ENCODE measurements around the gene DCLK1. TPM values are rescaled to one million over a fixed set of nuclear protein-coding genes. Genes with fewer than 3 reads are reported as not detected.
A peak's percentile ranks its signal among the peaks of the same experiment; 100 is the strongest.

The DCLK1 gene
- total RNA-seq, 2 donors from 2014 or later, result 2.6 to 8.6 TPM

DNA sequence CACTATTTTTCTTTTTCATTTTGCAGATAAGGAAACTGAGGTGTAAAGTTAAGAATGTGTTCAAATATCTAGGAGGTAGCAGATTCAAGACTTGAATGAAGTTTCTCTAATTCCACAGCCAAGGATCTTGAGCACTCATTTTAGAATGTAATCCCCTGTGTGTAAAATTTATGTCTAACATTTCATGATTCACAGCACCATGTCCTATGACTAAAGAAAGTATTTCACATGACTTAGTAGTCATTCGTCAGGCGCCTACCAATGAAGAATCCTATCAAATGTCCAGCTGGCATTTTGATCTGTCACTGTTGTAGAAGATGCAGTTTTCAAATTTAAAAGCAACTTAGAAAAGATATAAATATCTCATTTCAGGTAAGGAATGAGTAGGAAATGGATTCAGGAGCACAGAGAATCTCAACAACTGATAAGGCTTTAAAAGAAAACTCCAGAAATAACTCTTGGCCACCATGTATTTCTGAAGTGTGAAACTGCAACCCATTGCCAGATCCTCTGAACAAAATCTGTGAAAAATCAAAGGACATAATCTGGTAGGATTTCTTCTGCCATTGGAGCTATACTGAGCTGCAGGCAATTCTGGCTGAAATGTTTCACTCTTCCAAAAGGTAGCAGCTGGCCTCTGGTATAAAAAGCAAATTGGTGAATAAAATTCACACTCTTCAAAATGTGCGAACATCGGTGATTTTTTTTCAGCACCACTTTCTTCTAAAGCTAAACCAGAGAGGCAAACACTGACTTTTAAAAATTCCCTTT, 92.2 kb downstream of the DCLK1 start:
- Histone ChIP-seq H3K4me1 (peaks cover 4% of the 10 kb centered on the region), H3K9me3 (no peaks in the 10 kb centered on the region), H3K36me3 (replicated peaks in 1 of 2; ENCODE audit: insufficient read depth in 1 of 2, low read depth in 2 of 2) (no peaks in the 10 kb centered on the region), H3K4me3 (no peak overlapping the region), H3K27me3 (no peaks in the 10 kb centered on the region), H3K27ac (no peak overlapping the region)
- 85 to 94% methylated on average over 4 of the region's 4 CpGs for WGBS, 2 donors
- no peak for DNase-seq
- intact Hi-C loops (cut with DNase I), result no loop called here
- TF ChIP-seq, protein P1, sequence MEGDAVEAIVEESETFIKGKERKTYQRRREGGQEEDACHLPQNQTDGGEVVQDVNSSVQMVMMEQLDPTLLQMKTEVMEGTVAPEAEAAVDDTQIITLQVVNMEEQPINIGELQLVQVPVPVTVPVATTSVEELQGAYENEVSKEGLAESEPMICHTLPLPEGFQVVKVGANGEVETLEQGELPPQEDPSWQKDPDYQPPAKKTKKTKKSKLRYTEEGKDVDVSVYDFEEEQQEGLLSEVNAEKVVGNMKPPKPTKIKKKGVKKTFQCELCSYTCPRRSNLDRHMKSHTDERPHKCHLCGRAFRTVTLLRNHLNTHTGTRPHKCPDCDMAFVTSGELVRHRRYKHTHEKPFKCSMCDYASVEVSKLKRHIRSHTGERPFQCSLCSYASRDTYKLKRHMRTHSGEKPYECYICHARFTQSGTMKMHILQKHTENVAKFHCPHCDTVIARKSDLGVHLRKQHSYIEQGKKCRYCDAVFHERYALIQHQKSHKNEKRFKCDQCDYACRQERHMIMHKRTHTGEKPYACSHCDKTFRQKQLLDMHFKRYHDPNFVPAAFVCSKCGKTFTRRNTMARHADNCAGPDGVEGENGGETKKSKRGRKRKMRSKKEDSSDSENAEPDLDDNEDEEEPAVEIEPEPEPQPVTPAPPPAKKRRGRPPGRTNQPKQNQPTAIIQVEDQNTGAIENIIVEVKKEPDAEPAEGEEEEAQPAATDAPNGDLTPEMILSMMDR (IDR thresholded peaks at IDR 0.05), result no peak
- TF ChIP-seq POLR2A (IDR thresholded peaks at IDR 0.05), result no peak
- no peak for ATAC-seq

DNA sequence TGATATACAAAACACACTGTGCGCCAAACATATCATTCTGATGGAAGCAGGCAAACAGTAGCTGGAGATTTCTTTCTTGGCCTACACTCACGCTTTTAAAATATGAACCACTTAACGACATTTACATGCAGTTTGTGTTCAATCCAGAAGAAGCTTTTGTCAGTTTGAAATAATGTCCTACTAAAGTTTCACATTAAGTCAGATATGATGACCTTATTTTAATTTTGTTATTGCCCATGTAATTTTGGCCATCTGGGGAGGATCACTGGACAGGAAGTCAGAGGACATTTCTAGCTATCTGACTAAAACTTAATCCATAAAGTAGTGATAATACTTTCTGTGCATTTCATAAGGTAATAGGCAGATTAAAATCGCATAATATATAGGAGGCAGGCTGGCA, 98.1 kb downstream of the DCLK1 start:
- Histone ChIP-seq H3K27ac (no peak overlapping the region), H3K4me3 (no peak overlapping the region), H3K9me3 (no peaks in the 10 kb centered on the region), H3K4me1 (no peaks in the 10 kb centered on the region), H3K36me3 (replicated peaks in 1 of 2; ENCODE audit: insufficient read depth in 1 of 2, low read depth in 2 of 2) (no peaks in the 10 kb centered on the region), H3K27me3 (no peaks in the 10 kb centered on the region)
- intact Hi-C loops (cut with DNase I), result no loop called here
- no peak for TF ChIP-seq POLR2A (IDR thresholded peaks at IDR 0.05)
- TF ChIP-seq, protein P1 (IDR thresholded peaks at IDR 0.05), result no peak
- DNase-seq (no peak), ATAC-seq (no peak)
- 79 to 84% methylated on average over 4 of the region's 4 CpGs for WGBS, 2 donors

DNA sequence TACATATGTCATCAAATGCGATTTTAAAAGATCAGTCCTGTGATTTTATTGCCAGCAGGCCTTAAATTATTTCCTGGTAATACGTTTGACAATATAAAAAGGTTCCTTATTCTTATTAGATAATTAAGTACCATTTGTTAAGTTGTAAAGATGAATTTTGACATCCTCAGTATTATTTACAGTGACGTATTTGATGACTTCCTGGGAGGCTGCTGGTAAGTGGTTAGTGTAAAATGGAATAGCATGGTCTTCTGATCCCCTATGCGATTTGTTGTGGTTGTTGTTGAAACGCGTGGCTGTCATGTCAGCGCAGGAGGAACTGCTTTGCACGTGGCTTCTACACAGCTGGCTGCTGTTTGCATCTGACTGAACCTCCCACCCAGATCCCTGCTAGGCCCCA, 99.7 kb downstream of the DCLK1 start:
- intact Hi-C loops (cut with DNase I), result no loop called here
- ATAC-seq (no peak), DNase-seq (no peak)
- no peak overlapping the region for H3K4me3 ChIP-seq
- no peak for TF ChIP-seq POLR2A (IDR thresholded peaks at IDR 0.05)
- H3K27ac ChIP-seq, result no peak overlapping the region
- H3K9me3 ChIP-seq, result no peaks in the 10 kb centered on the region
- H3K36me3 ChIP-seq (replicated peaks in 1 of 2; ENCODE audit: insufficient read depth in 1 of 2, low read depth in 2 of 2), result no peaks in the 10 kb centered on the region
- H3K27me3 ChIP-seq, result no peaks in the 10 kb centered on the region
- 76 to 77% methylated on average over 8 of the region's 8 CpGs for WGBS, 2 donors
- H3K4me1 ChIP-seq, result no peaks in the 10 kb centered on the region

DNA sequence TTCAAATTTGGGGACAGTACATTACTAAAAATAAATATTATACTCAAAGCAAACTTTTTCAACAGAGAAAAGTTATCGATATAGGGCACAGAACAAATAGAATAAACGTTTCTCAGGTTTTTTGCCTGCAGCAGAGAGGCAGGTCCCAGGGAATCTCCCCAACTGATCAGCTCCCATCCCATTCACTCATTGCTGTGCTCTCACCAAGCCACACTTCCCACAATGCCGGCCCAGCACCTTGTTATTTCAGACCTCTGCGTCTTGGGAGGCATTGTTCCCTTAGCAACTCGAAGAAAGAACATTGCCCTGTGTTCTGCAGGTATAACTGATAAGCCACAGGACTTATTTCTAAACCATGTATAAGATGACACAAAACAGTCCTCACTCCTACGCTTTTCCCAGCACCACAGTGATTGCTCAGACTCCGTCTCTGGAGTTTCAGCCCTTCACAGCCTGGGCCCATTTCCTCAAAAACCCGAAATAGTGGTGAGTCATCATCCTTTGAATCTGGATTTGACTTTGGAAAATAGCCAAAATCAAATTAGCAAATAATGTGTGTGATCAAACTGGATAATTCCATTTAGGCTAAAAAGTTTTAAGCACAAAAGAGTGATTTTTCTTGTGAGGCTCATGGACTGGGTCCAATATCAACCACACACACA, 100.4 kb downstream of the DCLK1 start:
- Histone ChIP-seq H3K4me3 (no peak overlapping the region), H3K9me3 (no peaks in the 10 kb centered on the region), H3K4me1 (no peaks in the 10 kb centered on the region), H3K27me3 (no peaks in the 10 kb centered on the region), H3K27ac (no peak overlapping the region), H3K36me3 (replicated peaks in 1 of 2; ENCODE audit: insufficient read depth in 1 of 2, low read depth in 2 of 2) (no peaks in the 10 kb centered on the region)
- TF ChIP-seq, protein P1 (IDR thresholded peaks at IDR 0.05), result no peak
- no peak for TF ChIP-seq POLR2A (IDR thresholded peaks at IDR 0.05)
- DNase-seq (peak in 2 of 4 donors; percentile 7 to 40), ATAC-seq (peak; percentile 53)
- intact Hi-C loops (cut with DNase I), result no loop called here
- 68 to 76% methylated on average over 8 of the region's 8 CpGs for WGBS, 2 donors

DNA sequence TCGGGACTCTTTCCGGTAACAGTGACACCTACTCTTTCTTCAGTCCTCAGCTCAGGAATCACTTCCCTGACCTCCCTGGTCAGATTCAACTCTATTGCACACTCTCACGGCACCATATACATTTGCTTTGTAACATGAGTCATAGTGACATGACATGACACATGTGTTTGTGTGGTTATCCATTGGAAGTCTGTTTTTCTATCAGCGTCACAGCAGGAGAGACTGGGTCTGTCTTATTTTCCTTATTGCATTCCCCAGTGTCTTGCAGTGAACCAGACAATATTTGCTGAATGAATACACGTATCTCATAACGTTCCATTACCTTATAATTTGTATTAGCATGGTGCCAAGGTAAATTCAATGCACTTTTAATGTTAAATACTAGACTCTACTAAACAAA, 102.0 kb downstream of the DCLK1 start:
- no peak for DNase-seq
- H3K27ac ChIP-seq, result no peak overlapping the region
- H3K27me3 ChIP-seq, result no peaks in the 10 kb centered on the region
- no peaks in the 10 kb centered on the region for H3K9me3 ChIP-seq
- WGBS, 2 donors, result 63 to 65% methylated on average over 6 of the region's 6 CpGs
- intact Hi-C loops (cut with DNase I), result no loop called here
- H3K4me3 ChIP-seq, result no peak overlapping the region
- no peak for ATAC-seq
- TF ChIP-seq, protein P1 (IDR thresholded peaks at IDR 0.05), result no peak
- no peak for TF ChIP-seq POLR2A (IDR thresholded peaks at IDR 0.05)
- H3K36me3 ChIP-seq (replicated peaks in 1 of 2; ENCODE audit: insufficient read depth in 1 of 2, low read depth in 2 of 2), result no peaks in the 10 kb centered on the region
- H3K4me1 ChIP-seq, result no peaks in the 10 kb centered on the region

Measured in body of pancreas (tissue), 4 donors.